ENCODE data around the gene RAD51B.

DNA sequence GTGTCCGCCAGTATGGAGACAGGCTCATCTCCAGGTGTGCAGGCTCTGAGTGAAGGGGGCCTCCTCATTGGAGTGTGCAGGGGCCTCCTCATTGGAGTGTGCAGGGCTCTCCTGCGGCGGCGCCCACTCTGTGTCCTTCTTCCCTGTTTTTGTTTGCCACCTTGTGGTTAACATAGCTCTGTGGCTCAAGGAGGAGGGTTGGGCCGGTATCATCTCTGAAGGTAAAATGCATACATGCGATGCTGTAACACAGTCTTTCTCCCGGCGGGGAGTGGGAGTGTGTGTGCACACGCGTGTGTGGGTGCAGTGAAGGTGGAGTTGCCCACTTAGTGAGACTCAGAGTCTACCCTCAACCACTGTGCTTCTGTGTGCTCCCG lies 543.9 kb downstream of the RAD51B start:
- TF ChIP-seq, protein P1, sequence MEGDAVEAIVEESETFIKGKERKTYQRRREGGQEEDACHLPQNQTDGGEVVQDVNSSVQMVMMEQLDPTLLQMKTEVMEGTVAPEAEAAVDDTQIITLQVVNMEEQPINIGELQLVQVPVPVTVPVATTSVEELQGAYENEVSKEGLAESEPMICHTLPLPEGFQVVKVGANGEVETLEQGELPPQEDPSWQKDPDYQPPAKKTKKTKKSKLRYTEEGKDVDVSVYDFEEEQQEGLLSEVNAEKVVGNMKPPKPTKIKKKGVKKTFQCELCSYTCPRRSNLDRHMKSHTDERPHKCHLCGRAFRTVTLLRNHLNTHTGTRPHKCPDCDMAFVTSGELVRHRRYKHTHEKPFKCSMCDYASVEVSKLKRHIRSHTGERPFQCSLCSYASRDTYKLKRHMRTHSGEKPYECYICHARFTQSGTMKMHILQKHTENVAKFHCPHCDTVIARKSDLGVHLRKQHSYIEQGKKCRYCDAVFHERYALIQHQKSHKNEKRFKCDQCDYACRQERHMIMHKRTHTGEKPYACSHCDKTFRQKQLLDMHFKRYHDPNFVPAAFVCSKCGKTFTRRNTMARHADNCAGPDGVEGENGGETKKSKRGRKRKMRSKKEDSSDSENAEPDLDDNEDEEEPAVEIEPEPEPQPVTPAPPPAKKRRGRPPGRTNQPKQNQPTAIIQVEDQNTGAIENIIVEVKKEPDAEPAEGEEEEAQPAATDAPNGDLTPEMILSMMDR (conservative IDR thresholded peaks at IDR 0.05; ENCODE audit: low read depth, low read length): peak; percentile 53
- no peak for TF ChIP-seq EZH2 (IDR thresholded peaks at IDR 0.05; ENCODE audit: low read length, unreplicated experiment)

Measured in PC-3 (cell line).